Gastroesophageal sphincter (tissue), 4 donors: ENCODE data around the gene ENDOD1. TPM values are rescaled to one million over a fixed set of nuclear protein-coding genes. Genes with fewer than 3 reads are reported as not detected.

Experiments used
- ATAC-seq: fragments of 150-250 bp; one replicate; pipeline ENCODE4 v1.9.1; 2016; ENCODE audit warnings: mild to moderate bottlenecking, moderate library complexity
- H3K27ac ChIP-seq, 4 donors: fragments of 200-600 bp; sonication (generic) in 3 of 4; 1 replicate in 3 of 4; 2 replicates in 1 of 4; pipeline ENCODE4 v1.5.1; 2016 to 2019
- H3K27me3 ChIP-seq: fragments of 200-600 bp; sonication (generic); one replicate; pipeline ENCODE4 v1.5.1; 2019
- H3K36me3 ChIP-seq, 2 donors: fragments of 200-600 bp; sonication (generic); one replicate each; pipeline ENCODE4 v1.5.1; 2019; ENCODE audit warnings: control low read depth in 1 of 2
- H3K4me1 ChIP-seq, 3 donors: fragments of 200-600 bp; sonication (generic); 1 replicate in 2 of 3; 2 replicates in 1 of 3; pipeline ENCODE4 v1.5.1; 2016 to 2019; ENCODE audit warnings: control low read depth in 2 of 3
- H3K4me3 ChIP-seq, 2 donors: fragments of 200-600 bp; sonication (generic); one replicate each; pipeline ENCODE4 v1.5.1; 2019; ENCODE audit warnings: mild to moderate bottlenecking in 1 of 2, moderate library complexity in 1 of 2
- H3K9me3 ChIP-seq, 3 donors: fragments of 200-600 bp; sonication (generic); one replicate each; pipeline ENCODE4 v1.5.1; 2017 to 2019; ENCODE audit warnings: control low read depth in 2 of 3
- CTCF ChIP-seq, 4 experiments: fragments of 200-600 bp in 2 of 4; fragments of 450-650 bp in 2 of 4; sonication (generic) in 1 of 4; IDR thresholded peaks; one replicate each; pipeline ENCODE4 v1.5.1; 2017 to 2019; ENCODE audit warnings: antibody characterized with exemption in 4 of 4, mild to moderate bottlenecking in 2 of 4, moderate library complexity in 2 of 4
- EP300 ChIP-seq: sonication (generic); formaldehyde crosslinking; IDR thresholded peaks from one replicate; pipeline ENCODE4 v1.6.1; 2017; ENCODE audit warnings: antibody characterized with exemption, mild to moderate bottlenecking
- POLR2A ChIP-seq, 2 donors: fragments of 450-650 bp; IDR thresholded peaks; one replicate each; pipeline ENCODE4 v1.6.1; 2017; ENCODE audit warnings: antibody characterized with exemption in 2 of 2, mild to moderate bottlenecking in 2 of 2, moderate library complexity in 1 of 2
- POLR2AphosphoS5 ChIP-seq: sonication (generic); formaldehyde crosslinking; IDR thresholded peaks from one replicate; pipeline ENCODE4 v1.6.1; 2017; ENCODE audit warnings: antibody characterized with exemption
- WGBS, 2 donors: methylation state at CpG; one replicate each; pipeline ENCODE4 v1.1.5; 2018; ENCODE audit warnings: low coverage in 1 of 2; 5-methylcytosine and 5-hydroxymethylcytosine counted together
- total RNA-seq, 4 donors: library from RNA; depleted of rRNA; stranded (reverse); fragments of >200 nt; gene quantifications; one replicate each; pipeline ENCODE4 v1.1.0, GENCODE V29; 2016

ENDOD1 gene
- total RNA-seq, 4 donors from 2014 or later = 34.6 to 68.3 (median 54.6) TPM

DNA sequence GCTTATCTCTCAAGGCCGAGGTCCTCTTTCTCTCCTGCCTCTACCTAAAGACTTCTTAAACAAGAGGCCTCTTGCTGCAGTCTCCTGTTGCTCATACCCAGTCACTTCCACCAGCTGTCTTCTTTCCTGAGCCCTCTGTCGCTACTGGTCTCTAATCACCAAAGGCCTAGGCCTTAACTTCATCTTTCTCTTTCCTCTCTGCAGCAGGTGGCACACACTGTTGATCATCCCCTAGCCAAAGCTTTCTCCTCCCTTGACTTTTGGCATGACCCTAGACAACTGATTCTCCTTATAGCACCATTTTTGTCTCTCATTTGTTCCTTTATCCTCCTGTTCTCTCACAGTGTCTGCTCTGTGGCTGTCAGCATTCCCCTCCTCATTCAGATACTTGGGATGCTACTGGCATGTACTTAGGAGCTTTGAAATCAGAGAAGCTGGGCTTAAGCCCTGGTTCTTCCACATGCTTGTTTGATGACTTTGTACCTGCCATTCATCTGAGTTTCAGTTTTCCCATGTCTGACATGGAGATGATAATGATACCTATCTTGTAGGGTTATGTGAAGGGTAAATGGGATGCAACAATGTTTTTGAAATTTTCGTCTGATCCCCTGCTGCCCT is 22.4 kb downstream of the ENDOD1 start:
- Histone ChIP-seq H3K27ac (no peak overlapping the region), H3K36me3 (peaks cover 0 to 14% of the 10 kb centered on the region in 2 donors), H3K9me3 (no peaks in the 10 kb centered on the region), H3K4me1 (peaks cover 0 to 29% (median 9%) of the 10 kb centered on the region in 3 donors), H3K27me3 (no peaks in the 10 kb centered on the region), H3K4me3 (no peak overlapping the region)
- TF ChIP-seq EP300 (no peak), CTCF (IDR thresholded peaks at IDR 0.05) (no peak)
- 65 to 75% methylated on average over 3 of the region's 3 CpGs for WGBS, 2 donors
- ATAC-seq = no peak

DNA sequence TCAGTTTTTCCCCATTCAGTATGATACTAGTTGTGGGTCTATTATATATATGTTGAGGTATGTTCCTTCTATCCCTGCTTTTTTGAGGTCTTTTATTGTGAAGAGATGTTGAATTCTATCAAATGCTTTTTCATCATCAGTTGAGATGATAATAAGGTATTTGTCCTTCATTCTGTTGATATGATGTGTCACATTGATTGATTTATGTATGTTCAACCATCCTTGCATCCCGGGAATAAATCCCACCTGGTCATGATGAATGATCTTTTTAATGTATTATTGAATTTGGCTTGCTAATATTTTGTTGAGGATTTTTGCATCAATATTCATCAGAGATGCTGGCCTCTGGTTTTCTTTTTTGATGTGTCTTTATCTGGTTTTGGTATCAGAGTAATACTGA is 26.0 kb downstream of the ENDOD1 start:
- Histone ChIP-seq H3K4me3 (no peak overlapping the region), H3K27me3 (no peaks in the 10 kb centered on the region), H3K27ac (no peak overlapping the region), H3K36me3 (no peaks in the 10 kb centered on the region), H3K9me3 (peaks cover 0 to 5% (median 0%) of the 10 kb centered on the region in 3 donors), H3K4me1 (peaks cover 0 to 4% (median 0%) of the 10 kb centered on the region in 3 donors)
- TF ChIP-seq CTCF (IDR thresholded peaks at IDR 0.05) = no peak
- no peak for TF ChIP-seq POLR2A (IDR thresholded peaks at IDR 0.05)
- no peak for TF ChIP-seq POLR2AphosphoS5
- no peak for TF ChIP-seq EP300
- 54 to 63% methylated on average over 1 of the region's 1 CpG for WGBS, 2 donors
- ATAC-seq = no peak

DNA sequence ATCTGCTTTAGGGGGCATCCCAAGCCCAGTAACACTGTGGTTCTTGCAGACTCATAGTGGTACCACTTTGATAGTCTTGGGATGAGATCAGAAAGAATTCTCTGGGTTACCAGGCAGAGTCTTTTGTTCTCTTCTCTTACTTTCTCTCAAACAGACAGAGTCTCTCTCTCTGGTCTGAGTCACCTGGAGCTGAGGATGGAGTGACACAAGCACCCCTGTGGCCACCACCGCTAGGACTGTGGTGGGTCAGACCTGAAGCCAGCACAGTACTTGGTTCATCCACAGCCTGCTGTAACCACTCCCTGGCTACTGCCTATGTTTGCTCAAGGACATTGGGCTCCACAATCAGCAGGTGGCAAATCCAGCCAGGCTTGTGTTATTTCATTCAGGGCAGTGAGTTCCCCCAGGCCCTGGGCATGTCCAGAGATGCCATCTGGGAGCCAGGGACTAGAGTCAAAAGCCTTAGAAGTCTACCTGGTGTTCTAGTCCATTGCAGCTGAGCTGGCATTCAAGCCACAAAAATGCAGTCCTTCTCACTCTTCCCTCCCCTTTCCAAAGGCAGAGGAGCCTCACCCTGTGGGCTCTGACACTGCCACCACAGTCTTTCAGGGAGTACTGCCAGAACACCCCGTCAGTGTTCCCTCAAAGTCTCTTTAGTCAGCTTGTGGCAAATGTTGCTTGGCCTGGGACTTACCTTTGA is 29.9 kb downstream of the ENDOD1 start:
- H3K27me3 ChIP-seq = no peaks in the 10 kb centered on the region
- H3K4me1 ChIP-seq = peaks cover 0 to 5% (median 0%) of the 10 kb centered on the region in 3 donors
- no peak for ATAC-seq
- H3K4me3 ChIP-seq = no peak overlapping the region
- peaks cover 0 to 5% (median 0%) of the 10 kb centered on the region in 3 donors for H3K9me3 ChIP-seq
- no peak for TF ChIP-seq POLR2AphosphoS5
- TF ChIP-seq CTCF (IDR thresholded peaks at IDR 0.05) = no peak
- TF ChIP-seq POLR2A (IDR thresholded peaks at IDR 0.05) = no peak
- TF ChIP-seq EP300 = no peak
- H3K27ac ChIP-seq = no peak overlapping the region
- WGBS, 2 donors = 83 to 100% methylated on average over 1 of the region's 2 CpGs
- H3K36me3 ChIP-seq = no peaks in the 10 kb centered on the region

GRCh38 chr11:95121698-95122097 is 32.1 kb downstream of the ENDOD1 start:
- TF ChIP-seq CTCF (IDR thresholded peaks at IDR 0.05) (no peak), POLR2AphosphoS5 (no peak), EP300 (no peak), POLR2A (IDR thresholded peaks at IDR 0.05) (no peak)
- Histone ChIP-seq H3K4me3 (no peak overlapping the region), H3K27me3 (no peaks in the 10 kb centered on the region), H3K9me3 (peaks cover 0 to 5% (median 0%) of the 10 kb centered on the region in 3 donors), H3K27ac (no peak overlapping the region), H3K4me1 (peaks cover 0 to 5% (median 0%) of the 10 kb centered on the region in 3 donors), H3K36me3 (no peaks in the 10 kb centered on the region)
- WGBS, 2 donors = 100% methylated on average over 1 of the region's 1 CpG; no CpG with 5 or more reads in 1 of the 2 donors
- no peak for ATAC-seq

GRCh38 chr11:95123556-95123955 is 33.9 kb downstream of the ENDOD1 start:
- Histone ChIP-seq H3K27me3 (no peaks in the 10 kb centered on the region), H3K27ac (no peak overlapping the region), H3K9me3 (peaks cover 0 to 2% (median 0%) of the 10 kb centered on the region in 3 donors), H3K36me3 (peaks cover 0 to 5% of the 10 kb centered on the region in 2 donors), H3K4me3 (no peak overlapping the region), H3K4me1 (peaks cover 0 to 5% (median 0%) of the 10 kb centered on the region in 3 donors)
- no peak for TF ChIP-seq POLR2A (IDR thresholded peaks at IDR 0.05)
- WGBS, 2 donors = 59 to 65% methylated on average over 3 of the region's 3 CpGs
- no peak for ATAC-seq
